Stimulated activated CD4-positive, alpha-beta T cell treated with anti-CD3 and anti-CD28 coated beads, TNF-alpha, amount 100 ng/mL, for 24 hours (primary cell): ENCODE data around the gene REEP6.
"Not testable (repeated sequence)": the region's sequence is repeated elsewhere in the genome, so short reads cannot be mapped to it uniquely, and the experiment has no call there.

Experiments used
- DNase-seq, 3 experiments: peaks; one replicate each; pipeline ENCODE4 v3.0.0-alpha.2; 2020; ENCODE audit warnings: low read depth in 3 of 3

The REEP6 gene

GRCh38 chr19:1507763-1508506, 17.0 kb downstream of the REEP6 start:
- DNase-seq = peak; percentile 78 to 90 (median 86)

GRCh38 chr19:1508507-1508856, 17.5 kb downstream of the REEP6 start:
- DNase-seq = no peak

GRCh38 chr19:1509602-1510441, 18.8 kb downstream of the REEP6 start:
- DNase-seq = no peak

- no peak for DNase-seq
Observed at GRCh38 chr19:1510442-1510806, 19.4 kb downstream of the REEP6 start.

- DNase-seq = no peak
Observed at GRCh38 chr19:1510807-1511206, 19.8 kb downstream of the REEP6 start.

- no peak for DNase-seq
Observed at GRCh38 chr19:1511318-1512317, 20.6 kb downstream of the REEP6 start.

- peak; percentile 38 to 77 (median 51) for DNase-seq
Observed at GRCh38 chr19:1512671-1513498, 21.9 kb downstream of the REEP6 start, which contains the start of gene ADAMTSL5. ADAMTSL5 (minus strand) TSS chr19:1513019; CDS start chr19:1510943, 2,076 bp downstream.

GRCh38 chr19:1513499-1514294, 22.7 kb downstream of the REEP6 start:
- peak; percentile 33 to 69 (median 54) for DNase-seq

GRCh38 chr19:1514295-1514661, 23.3 kb downstream of the REEP6 start:
- DNase-seq = no peak

GRCh38 chr19:1514986-1515721, 24.2 kb downstream of the REEP6 start:
- DNase-seq = no peak

GRCh38 chr19:1516395-1516753, 25.4 kb downstream of the REEP6 start:
- DNase-seq = no peak

GRCh38 chr19:1518471-1518870, 27.5 kb downstream of the REEP6 start:
- no peak for DNase-seq

- not testable (repeated sequence) for DNase-seq
Observed at GRCh38 chr19:1519802-1520201, 28.8 kb downstream of the REEP6 start.

GRCh38 chr19:1520203-1520780, 29.3 kb downstream of the REEP6 start:
- DNase-seq = no peak

GRCh38 chr19:1521636-1522035, 30.7 kb downstream of the REEP6 start:
- no peak for DNase-seq

- DNase-seq = no peak
Observed at GRCh38 chr19:1522061-1522460, 31.1 kb downstream of the REEP6 start.

- DNase-seq = no peak
Observed at GRCh38 chr19:1522838-1523237, 31.9 kb downstream of the REEP6 start.

GRCh38 chr19:1523412-1524286, 32.7 kb downstream of the REEP6 start, which contains the start of gene PLK5:
PLK5 (plus strand) TSS chr19:1524077; CDS start chr19:1526997, 2,920 bp downstream.
- DNase-seq = no peak
